HL-60/S4 (cell line): ENCODE measurements around the gene SHC4.
"Not testable (repeated sequence)": the region's sequence is repeated elsewhere in the genome, so short reads cannot be mapped to it uniquely, and the experiment has no call there.

Experiments used
- in situ Hi-C: fragments of 300-500 bp; cut with MboI; formaldehyde crosslinking; loops from 2 replicates; pipeline ENCODE4 v1.14.3; 2022; ENCODE audit warnings: low sequenced_read_pairs

The SHC4 gene

GRCh38 chr15:48928877-48929538 lies 34.7 kb downstream of the SHC4 start:
- in situ Hi-C loops = no loop called here

GRCh38 chr15:48925714-48926223 lies 38.0 kb downstream of the SHC4 start:
- in situ Hi-C loops = no loop called here

- in situ Hi-C loops = no loop called here
These were observed 39.0 kb downstream of the SHC4 start for GRCh38 chr15:48924528-48925393.

- in situ Hi-C loops = no loop called here
These were observed 41.7 kb downstream of the SHC4 start for GRCh38 chr15:48922046-48922445.

GRCh38 chr15:48916721-48917120 lies 47.0 kb downstream of the SHC4 start:
- in situ Hi-C loops = no loop called here

- in situ Hi-C loops = no loop called here
These were observed 47.9 kb downstream of the SHC4 start for GRCh38 chr15:48915861-48916260.

GRCh38 chr15:48914717-48915116 lies 49.0 kb downstream of the SHC4 start:
- in situ Hi-C loops = no loop called here

GRCh38 chr15:48913141-48913540 lies 50.6 kb downstream of the SHC4 start:
- in situ Hi-C loops = no loop called here

- in situ Hi-C loops = not testable (repeated sequence)
These were observed 53.2 kb downstream of the SHC4 start for GRCh38 chr15:48910554-48910953.

- in situ Hi-C loops = not testable (repeated sequence)
These were observed 54.4 kb downstream of the SHC4 start for GRCh38 chr15:48909313-48909712.

- in situ Hi-C loops = no loop called here
These were observed 57.9 kb downstream of the SHC4 start for GRCh38 chr15:48905847-48906246.

GRCh38 chr15:48905216-48905615 lies 58.5 kb downstream of the SHC4 start:
- in situ Hi-C loops = no loop called here

GRCh38 chr15:48904758-48905157 lies 59.0 kb downstream of the SHC4 start:
- in situ Hi-C loops = no loop called here

- in situ Hi-C loops = no loop called here
These were observed 63.9 kb downstream of the SHC4 start for GRCh38 chr15:48899793-48900192.

GRCh38 chr15:48898446-48898845 lies 65.3 kb downstream of the SHC4 start:
- in situ Hi-C loops = no loop called here

- in situ Hi-C loops = no loop called here
These were observed 65.7 kb downstream of the SHC4 start for GRCh38 chr15:48898032-48898431.

GRCh38 chr15:48896869-48897814 lies 66.6 kb downstream of the SHC4 start:
- in situ Hi-C loops = no loop called here

GRCh38 chr15:48893311-48893710 lies 70.4 kb downstream of the SHC4 start:
- in situ Hi-C loops = no loop called here

- in situ Hi-C loops = no loop called here
These were observed 72.4 kb downstream of the SHC4 start for GRCh38 chr15:48891232-48891765.

GRCh38 chr15:48890375-48890972 lies 73.2 kb downstream of the SHC4 start:
- in situ Hi-C loops = no loop called here
